ENCODE measurements around the gene PIP4K2C.

The PIP4K2C gene

DNA sequence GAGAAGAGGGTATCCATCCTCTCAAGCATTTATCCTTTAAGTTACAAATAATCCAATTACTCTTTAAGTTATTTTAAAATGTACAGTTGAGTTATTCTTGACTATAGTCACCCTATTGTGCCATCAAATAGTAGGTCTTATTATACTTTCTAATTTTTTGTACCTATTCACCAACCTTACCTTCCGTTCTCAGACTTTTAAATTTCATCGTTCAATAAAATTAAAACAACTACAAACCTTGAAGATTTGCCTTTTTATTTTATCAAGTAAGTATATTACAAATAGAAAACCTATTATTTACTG lies 43.0 kb upstream of the PIP4K2C start:
- TF ChIP-seq, protein P1, sequence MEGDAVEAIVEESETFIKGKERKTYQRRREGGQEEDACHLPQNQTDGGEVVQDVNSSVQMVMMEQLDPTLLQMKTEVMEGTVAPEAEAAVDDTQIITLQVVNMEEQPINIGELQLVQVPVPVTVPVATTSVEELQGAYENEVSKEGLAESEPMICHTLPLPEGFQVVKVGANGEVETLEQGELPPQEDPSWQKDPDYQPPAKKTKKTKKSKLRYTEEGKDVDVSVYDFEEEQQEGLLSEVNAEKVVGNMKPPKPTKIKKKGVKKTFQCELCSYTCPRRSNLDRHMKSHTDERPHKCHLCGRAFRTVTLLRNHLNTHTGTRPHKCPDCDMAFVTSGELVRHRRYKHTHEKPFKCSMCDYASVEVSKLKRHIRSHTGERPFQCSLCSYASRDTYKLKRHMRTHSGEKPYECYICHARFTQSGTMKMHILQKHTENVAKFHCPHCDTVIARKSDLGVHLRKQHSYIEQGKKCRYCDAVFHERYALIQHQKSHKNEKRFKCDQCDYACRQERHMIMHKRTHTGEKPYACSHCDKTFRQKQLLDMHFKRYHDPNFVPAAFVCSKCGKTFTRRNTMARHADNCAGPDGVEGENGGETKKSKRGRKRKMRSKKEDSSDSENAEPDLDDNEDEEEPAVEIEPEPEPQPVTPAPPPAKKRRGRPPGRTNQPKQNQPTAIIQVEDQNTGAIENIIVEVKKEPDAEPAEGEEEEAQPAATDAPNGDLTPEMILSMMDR (IDR thresholded peaks at IDR 0.05; ENCODE audit: insufficient read depth, low read length, poor library complexity, severe bottlenecking) = no peak
- TF ChIP-seq EZH2phosphoT487 (conservative IDR thresholded peaks at IDR 0.05; ENCODE audit: low read length) = no peak
- Histone ChIP-seq H3K9me2 (replicated peaks; ENCODE audit: insufficient read depth, low read length) (no peaks in the 10 kb centered on the region), H2AFZ (ENCODE audit: low read depth, low read length, severe bottlenecking) (no peak overlapping the region), H3F3A (ENCODE audit: insufficient read depth) (no peaks in the 10 kb centered on the region), H4K20me1 (ENCODE audit: low read depth, low read length) (no peaks in the 10 kb centered on the region), H3K9ac (ENCODE audit: low read length) (no peak overlapping the region), H3K27ac (ENCODE audit: low read depth, low read length) (no peak overlapping the region), H3K9me3 (ENCODE audit: insufficient read depth, low read length) (no peaks in the 10 kb centered on the region), H3K4me3 (ENCODE audit: insufficient read depth, low read length, poor library complexity, severe bottlenecking) (no peak overlapping the region), H3K27me3 (ENCODE audit: low read length) (no peaks in the 10 kb centered on the region), H3K36me3 (ENCODE audit: low read length) (no peaks in the 10 kb centered on the region), H3K4me2 (ENCODE audit: low read depth, low read length, poor library complexity, severe bottlenecking) (no peak overlapping the region), H3K79me2 (ENCODE audit: insufficient read depth, low read length) (peaks cover 24% of the 10 kb centered on the region; the same call in 1 of the 2 replicates)

DNA sequence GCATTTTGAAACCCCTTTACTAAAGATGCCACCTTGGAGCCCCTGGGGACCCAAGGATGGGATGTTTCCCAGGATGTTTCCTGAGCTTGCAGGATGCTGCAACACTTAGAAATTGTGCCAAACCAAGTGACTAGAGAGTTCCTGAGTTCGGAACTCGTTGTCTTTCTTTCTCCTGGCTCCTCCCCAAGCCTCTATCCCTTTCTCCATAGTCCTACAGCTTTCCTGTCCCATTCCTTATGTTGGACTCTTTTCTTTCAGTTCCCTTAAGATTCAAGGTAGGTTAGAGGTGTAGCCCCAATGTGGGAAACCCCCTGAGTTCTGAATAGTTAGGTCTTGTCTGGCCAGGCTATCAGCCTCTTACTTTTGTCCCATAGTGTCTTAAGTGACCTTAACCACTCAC lies 42.5 kb upstream of the PIP4K2C start:
- Histone ChIP-seq H3K36me3 (ENCODE audit: low read length) (no peaks in the 10 kb centered on the region), H3K27me3 (ENCODE audit: low read length) (no peaks in the 10 kb centered on the region), H4K20me1 (ENCODE audit: low read depth, low read length) (no peaks in the 10 kb centered on the region), H3K4me2 (ENCODE audit: low read depth, low read length, poor library complexity, severe bottlenecking) (no peak overlapping the region), H3K79me2 (ENCODE audit: insufficient read depth, low read length) (peaks cover 24% of the 10 kb centered on the region; the same call in 1 of the 2 replicates), H3K9me2 (replicated peaks; ENCODE audit: insufficient read depth, low read length) (no peaks in the 10 kb centered on the region), H3F3A (ENCODE audit: insufficient read depth) (no peaks in the 10 kb centered on the region), H3K27ac (ENCODE audit: low read depth, low read length) (no peak overlapping the region), H3K9me3 (ENCODE audit: insufficient read depth, low read length) (no peaks in the 10 kb centered on the region), H3K4me3 (ENCODE audit: insufficient read depth, low read length, poor library complexity, severe bottlenecking) (no peak overlapping the region), H2AFZ (ENCODE audit: low read depth, low read length, severe bottlenecking) (no peak overlapping the region), H3K9ac (ENCODE audit: low read length) (no peak overlapping the region)
- no peak for TF ChIP-seq EZH2phosphoT487 (conservative IDR thresholded peaks at IDR 0.05; ENCODE audit: low read length)
- TF ChIP-seq, protein P1 (IDR thresholded peaks at IDR 0.05; ENCODE audit: insufficient read depth, low read length, poor library complexity, severe bottlenecking) = no peak

DNA sequence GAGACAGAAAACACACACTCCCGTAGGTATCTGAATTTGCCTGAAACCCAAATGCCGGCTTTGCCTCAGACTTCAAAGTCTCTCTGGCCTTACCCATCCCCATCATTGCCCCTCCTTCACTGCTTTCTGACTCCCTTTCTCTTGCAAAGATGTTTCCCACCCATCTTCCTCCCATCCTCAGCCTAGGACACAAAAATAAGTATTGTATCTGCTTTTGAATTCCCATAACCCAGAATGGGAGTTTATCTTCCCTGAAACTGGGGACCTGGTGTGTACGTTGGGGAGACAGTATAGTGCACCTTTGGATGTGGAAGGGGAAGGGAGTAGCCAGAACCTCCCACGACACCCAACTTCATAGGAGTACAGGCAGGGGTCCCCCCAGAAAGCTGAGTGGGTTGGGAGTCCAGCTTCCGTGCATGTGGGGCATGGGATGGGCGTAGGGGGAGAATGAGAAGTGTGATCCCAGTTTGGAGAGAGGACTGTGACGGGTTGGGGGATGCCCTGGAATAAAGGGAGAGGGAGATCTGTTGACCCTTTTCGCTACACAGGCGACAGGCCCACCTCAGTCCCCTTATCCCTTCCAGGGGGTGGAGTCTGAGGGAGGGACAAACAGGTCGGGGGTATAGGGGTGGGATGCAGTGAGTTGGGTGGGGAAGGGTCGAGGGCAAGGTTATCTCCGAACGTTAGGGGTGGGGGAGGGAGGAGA lies 41.6 kb upstream of the PIP4K2C start:
- H3K4me3 ChIP-seq (ENCODE audit: insufficient read depth, low read length, poor library complexity, severe bottlenecking) = peak overlapping the region; percentile 10
- no peaks in the 10 kb centered on the region for H3K36me3 ChIP-seq (ENCODE audit: low read length)
- no peaks in the 10 kb centered on the region for H4K20me1 ChIP-seq (ENCODE audit: low read depth, low read length)
- peak overlapping the region; percentile 47 for H2AFZ ChIP-seq (ENCODE audit: low read depth, low read length, severe bottlenecking)
- peak overlapping the region; percentile 23; the same call in 1 of the 2 replicates for H3K9ac ChIP-seq (ENCODE audit: low read length)
- H3K9me3 ChIP-seq (ENCODE audit: insufficient read depth, low read length) = no peaks in the 10 kb centered on the region
- TF ChIP-seq, protein P1 (IDR thresholded peaks at IDR 0.05; ENCODE audit: insufficient read depth, low read length, poor library complexity, severe bottlenecking) = no peak
- TF ChIP-seq EZH2phosphoT487 (conservative IDR thresholded peaks at IDR 0.05; ENCODE audit: low read length) = no peak
- peak overlapping the region; percentile 52 for H3K4me2 ChIP-seq (ENCODE audit: low read depth, low read length, poor library complexity, severe bottlenecking)
- H3K79me2 ChIP-seq (ENCODE audit: insufficient read depth, low read length) = peaks cover 24% of the 10 kb centered on the region; the same call in 1 of the 2 replicates
- H3K27me3 ChIP-seq (ENCODE audit: low read length) = no peaks in the 10 kb centered on the region
- H3K27ac ChIP-seq (ENCODE audit: low read depth, low read length) = no peak overlapping the region
- H3K9me2 ChIP-seq (replicated peaks; ENCODE audit: insufficient read depth, low read length) = no peaks in the 10 kb centered on the region
- no peaks in the 10 kb centered on the region for H3F3A ChIP-seq (ENCODE audit: insufficient read depth)
